ENCODE data around the gene TXNDC17. TPM values are rescaled to one million over a fixed set of nuclear protein-coding genes. Genes with fewer than 3 reads are reported as not detected.

TXNDC17 gene
- total and polyA plus RNA-seq, 2 of the 8 experiments (the other 6 are each of a cell fraction or from before 2014, with no cell fraction given) = 182 to 410 TPM

DNA sequence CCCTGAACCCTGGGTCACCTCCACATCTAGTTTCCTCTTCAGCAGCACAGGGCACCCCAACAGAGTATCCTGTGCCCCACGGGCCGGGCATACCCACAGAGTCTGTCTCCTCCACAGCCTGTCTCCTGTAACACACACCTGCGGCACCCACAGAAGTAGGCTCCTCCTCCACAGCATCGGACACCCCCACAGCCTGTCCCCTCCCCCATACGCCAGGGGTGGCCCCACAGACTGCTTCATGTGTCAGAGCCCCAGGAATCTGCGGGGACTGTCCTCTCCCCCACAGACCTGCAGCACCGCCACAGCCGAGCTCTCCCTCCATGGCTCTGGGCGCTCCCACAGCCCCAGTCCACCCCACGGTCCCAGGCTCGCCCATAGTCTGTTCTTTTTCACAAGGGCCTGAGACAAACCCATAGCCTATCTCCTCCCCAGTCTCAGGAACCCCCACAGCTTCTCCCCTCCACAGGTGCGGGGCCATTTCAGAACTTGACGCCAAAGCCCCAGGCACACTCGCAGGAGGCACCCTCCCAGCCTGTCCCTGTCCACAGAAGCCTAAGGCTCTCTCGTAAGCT lies 1.8 kb upstream of the TXNDC17 start:
- Histone ChIP-seq H3K18ac (ENCODE audit: extremely low read depth, low read length) (no peak overlapping the region), H3K4ac (replicated peaks; ENCODE audit: insufficient read length, low read depth, low read length) (no peak overlapping the region), H3K23ac (ENCODE audit: insufficient read length) (no peak overlapping the region), H3K27me3 (replicated peaks in 1 of 4; ENCODE audit: control insufficient read depth in 3 of 4, extremely low read depth in 1 of 4, insufficient read depth in 3 of 4, low read length in 3 of 4) (no peaks in the 10 kb centered on the region), H2BK5ac (ENCODE audit: low read depth, low read length) (no peak overlapping the region), H3K79me1 (ENCODE audit: low read depth, low read length) (0 out of 2 replicates have a peak, but pooled peaks cover 4% of the 10 kb centered on the region), H3K56ac (replicated peaks; ENCODE audit: insufficient read length, low read depth, low read length) (no peak overlapping the region), H4K20me1 (replicated peaks in 1 of 2; ENCODE audit: control insufficient read depth in 1 of 2, insufficient read depth in 2 of 2, low read length in 2 of 2) (peaks cover 0 to 8% of the 10 kb centered on the region in 2 experiments), H3K14ac (ENCODE audit: insufficient read length) (no peak overlapping the region), H4K8ac (ENCODE audit: extremely low read depth, insufficient read depth, low read length) (peak overlapping the region; percentile 69; the same call in 1 of the 2 replicates), H3K9ac (replicated peaks in 1 of 4; ENCODE audit: extremely low read depth in 1 of 4, low read depth in 3 of 4, low read length in 3 of 4) (no peak overlapping the region), H2BK15ac (ENCODE audit: low read length) (no peak overlapping the region), H2AK5ac (ENCODE audit: low read depth, low read length) (no peak overlapping the region), H3K79me2 (ENCODE audit: control insufficient read depth in 1 of 2, insufficient read depth in 2 of 2, low read length in 2 of 2) (peaks cover 0 to 32% of the 10 kb centered on the region in 2 experiments; a peak in 2 of 4 replicates), H4K91ac (replicated peaks; ENCODE audit: insufficient read length, low read length) (no peak overlapping the region), H3K9me3 (ENCODE audit: insufficient read depth in 2 of 2, low read depth in 1 of 2, low read length in 1 of 2) (no peaks in the 10 kb centered on the region), H4K5ac (ENCODE audit: insufficient read length, low read depth, low read length) (no peak overlapping the region), H3K4me3 (ENCODE audit: extremely low read depth in 1 of 4, insufficient read depth in 2 of 4, low read depth in 3 of 4, low read length in 4 of 4) (peak overlapping the region; percentile 87 to 98 (median 92); a peak in 7 of 8 replicates), H3K27ac (ENCODE audit: low read depth, low read length) (no peak overlapping the region), H2BK12ac (ENCODE audit: low read depth, low read length) (no peak overlapping the region), H3K23me2 (ENCODE audit: low read depth, low read length) (peaks cover 10% of the 10 kb centered on the region), H3K4me2 (ENCODE audit: insufficient read depth in 1 of 2, low read depth in 2 of 2, low read length in 2 of 2) (peak overlapping the region; percentile 77 to 98), H2BK120ac (replicated peaks; ENCODE audit: low read depth, low read length) (no peak overlapping the region), H2BK20ac (ENCODE audit: low read length) (no peak overlapping the region), H3K36me3 (ENCODE audit: control insufficient read depth in 2 of 4, insufficient read depth in 4 of 4, low read length in 3 of 4) (peaks cover 0 to 25% (median 8%) of the 10 kb centered on the region in 4 experiments; a peak in 5 of 8 replicates), H3K4me1 (replicated peaks in 1 of 4; ENCODE audit: control insufficient read depth in 3 of 4, insufficient read depth in 4 of 4, low read length in 3 of 4) (peaks cover 0 to 10% (median 2%) of the 10 kb centered on the region in 4 experiments; a peak in 4 of 7 replicates), H2AFZ (ENCODE audit: low read length) (no peak overlapping the region)
- TF ChIP-seq MAFK (IDR thresholded peaks at IDR 0.05; ENCODE audit: low read depth, low read length) = no peak
- TF ChIP-seq NANOG (IDR thresholded peaks at IDR 0.05; ENCODE audit: insufficient read depth, low read depth, low read length, poor library complexity, severe bottlenecking) = no peak
- TF ChIP-seq JUN (IDR thresholded peaks at IDR 0.05; ENCODE audit: low read depth, low read length) = no peak
- ChIA-PET POLR2A (ENCODE audit: partially characterized antibody) (interaction anchor here (0.9 to 2.0 kb wide), 9 partner anchors 11 to 195 kb away, joined by 3 to 6 read pairs (median 4); partner anchors contain the start of genes C17orf100, MED31 and PIMREG), CTCF (ENCODE audit: partially characterized antibody) (interaction anchor here (0.9 to 1.2 kb wide), 2 partner anchors 9 to 167 kb away, joined by 3 read pairs; no protein-coding TSS in a partner anchor)
- no peak for DNase-seq (ENCODE audit: low read depth in 1 of 2, low spot score in 2 of 2)
- 69% methylated on average over 15 of the region's 15 CpGs; no CpG with 5 or more reads in 1 of the 2 experiments for WGBS, 2 experiments (ENCODE audit: extremely low coverage in 1 of 2, insufficient coverage in 1 of 2, insufficient read length in 1 of 2, insufficient replicate concordance in 2 of 2, low coverage in 1 of 2, low lambda C conversion rate in 2 of 2, missing lambda C conversion rate in 1 of 2)
- FAIRE-seq = no peak
